Hepatocyte (in vitro differentiated cells): ENCODE data around the gene NPY. TPM values are rescaled to one million over a fixed set of nuclear protein-coding genes. Genes with fewer than 3 reads are reported as not detected.

ENCODE experiments used
- DNase-seq: peaks from one replicate; pipeline ENCODE4 v3.0.0-alpha.2; 2016; ENCODE audit warnings: low spot score
- H2AFZ ChIP-seq: fragments of 200-600 bp; sonication (generic); 2 replicates; pipeline ENCODE4 v1.6.0; 2016; ENCODE audit warnings: antibody characterized with exemption, mild to moderate bottlenecking
- H3K27ac ChIP-seq: fragments of 200-600 bp; sonication (generic); 2 replicates; pipeline ENCODE4 v1.5.1; 2016; ENCODE audit warnings: mild to moderate bottlenecking
- H3K27me3 ChIP-seq: fragments of 200-600 bp; sonication (generic); 2 replicates; pipeline ENCODE4 v1.6.1; 2016
- H3K36me3 ChIP-seq: fragments of 200-600 bp; sonication (generic); replicated peaks from 2 replicates; pipeline ENCODE4 v1.5.1; 2016; ENCODE audit warnings: low read depth; ENCODE audit not compliant: insufficient read depth
- H3K4me1 ChIP-seq: fragments of 200-600 bp; sonication (generic); 2 replicates; pipeline ENCODE4 v1.5.1; 2016; ENCODE audit warnings: mild to moderate bottlenecking, moderate library complexity; ENCODE audit not compliant: insufficient read depth
- H3K4me2 ChIP-seq: fragments of 200-600 bp; sonication (generic); 2 replicates; pipeline ENCODE4 v1.6.0; 2016
- H3K4me3 ChIP-seq: fragments of 200-600 bp; sonication (generic); 2 replicates; pipeline ENCODE4 v1.5.1; 2016; ENCODE audit warnings: mild to moderate bottlenecking
- H3K79me2 ChIP-seq: fragments of 200-600 bp; sonication (generic); 2 replicates; pipeline ENCODE4 v1.6.0; 2017; ENCODE audit warnings: mild to moderate bottlenecking
- H3K9me2 ChIP-seq: fragments of 200-600 bp; sonication (generic); replicated peaks from 2 replicates; pipeline ENCODE4 v1.6.0; 2017; ENCODE audit warnings: mild to moderate bottlenecking; ENCODE audit not compliant: insufficient read depth
- H3K9me3 ChIP-seq: fragments of 200-600 bp; sonication (generic); 2 replicates; pipeline ENCODE4 v1.5.1; 2016; ENCODE audit warnings: low read depth, mild to moderate bottlenecking
- H4K20me1 ChIP-seq: fragments of 200-600 bp; sonication (generic); 2 replicates; pipeline ENCODE4 v1.6.0; 2016; ENCODE audit warnings: mild to moderate bottlenecking; ENCODE audit not compliant: insufficient read depth, poor library complexity, severe bottlenecking
- CTCF ChIP-seq: fragments of 200-600 bp; sonication (generic); IDR thresholded peaks from 2 replicates; pipeline ENCODE4 v1.5.1; 2016; ENCODE audit warnings: antibody characterized with exemption, mild to moderate bottlenecking; ENCODE audit not compliant: poor library complexity
- EZH2 ChIP-seq: fragments of 200-600 bp; sonication (generic); IDR thresholded peaks from 2 replicates; pipeline ENCODE4 v1.6.1; 2016; ENCODE audit warnings: antibody characterized with exemption, mild to moderate bottlenecking, borderline replicate concordance
- EZH2phosphoT487 ChIP-seq: fragments of 200-600 bp; sonication (generic); IDR thresholded peaks from one replicate; pipeline ENCODE4 v1.6.1; 2018; ENCODE audit warnings: antibody characterized with exemption, mild to moderate bottlenecking, low read depth, moderate library complexity; ENCODE audit not compliant: unreplicated experiment, severe bottlenecking
- WGBS: methylation state at CpG from one replicate; pipeline ENCODE4 v1.1.6; 2016; ENCODE audit warnings: low lambda C conversion rate; ENCODE audit errors: missing lambda C conversion rate; 5-methylcytosine and 5-hydroxymethylcytosine counted together
- polyA plus RNA-seq: library from polyadenylated mRNA; unstranded; fragments of >200 nt; fragmentation: Nextera tagmentation; extraction: Ambion mirVana; gene quantifications from 2 replicates; pipeline ENCODE4 v1.2.1, GENCODE V29; 2016
- total RNA-seq: library from RNA; depleted of rRNA; stranded (reverse); fragments of >200 nt; gene quantifications from 2 replicates; pipeline ENCODE4 v1.2.3, GENCODE V29; 2014

The NPY gene
- total and polyA plus RNA-seq, 2 experiments from 2014 or later = 9.4 to 19.8 TPM

- Histone ChIP-seq H3K27ac (no peak overlapping the region), H3K36me3 (no peaks in the 10 kb centered on the region), H3K9me2 (no peaks in the 10 kb centered on the region), H3K4me2 (no peak overlapping the region), H3K79me2 (no peaks in the 10 kb centered on the region), H3K4me3 (no peak overlapping the region), H3K9me3 (no peaks in the 10 kb centered on the region), H3K27me3 (no peaks in the 10 kb centered on the region), H2AFZ (no peak overlapping the region), H3K4me1 (no peaks in the 10 kb centered on the region), H4K20me1 (no peaks in the 10 kb centered on the region)
- 69% methylated on average over 3 of the region's 3 CpGs for WGBS
- DNase-seq = no peak
- TF ChIP-seq EZH2 (no peak), CTCF (no peak), EZH2phosphoT487 (no peak)
Measured at GRCh38 chr7:24297362-24297761, 13.4 kb downstream of the NPY start.

- Histone ChIP-seq H3K79me2 (no peaks in the 10 kb centered on the region), H2AFZ (no peak overlapping the region), H3K27me3 (no peaks in the 10 kb centered on the region), H3K9me2 (no peaks in the 10 kb centered on the region), H3K36me3 (no peaks in the 10 kb centered on the region), H4K20me1 (no peaks in the 10 kb centered on the region), H3K27ac (no peak overlapping the region), H3K9me3 (no peaks in the 10 kb centered on the region), H3K4me1 (no peaks in the 10 kb centered on the region), H3K4me2 (no peak overlapping the region), H3K4me3 (no peak overlapping the region)
- TF ChIP-seq EZH2 = no peak
- TF ChIP-seq CTCF = no peak
- no peak for TF ChIP-seq EZH2phosphoT487
- no peak for DNase-seq
Measured at GRCh38 chr7:24298696-24299095, 14.7 kb downstream of the NPY start.

GRCh38 chr7:24299192-24299591, 15.2 kb downstream of the NPY start:
- H4K20me1 ChIP-seq = no peaks in the 10 kb centered on the region
- H3K4me2 ChIP-seq = no peak overlapping the region
- H3K9me3 ChIP-seq = no peaks in the 10 kb centered on the region
- H2AFZ ChIP-seq = no peak overlapping the region
- no peaks in the 10 kb centered on the region for H3K9me2 ChIP-seq
- H3K27ac ChIP-seq = no peak overlapping the region
- H3K36me3 ChIP-seq = no peaks in the 10 kb centered on the region
- no peak for DNase-seq
- H3K4me3 ChIP-seq = no peak overlapping the region
- H3K4me1 ChIP-seq = no peaks in the 10 kb centered on the region
- H3K27me3 ChIP-seq = no peaks in the 10 kb centered on the region
- H3K79me2 ChIP-seq = no peaks in the 10 kb centered on the region
- TF ChIP-seq EZH2 = no peak
- no peak for TF ChIP-seq CTCF
- no peak for TF ChIP-seq EZH2phosphoT487
- 62% methylated on average over 4 of the region's 4 CpGs for WGBS

- Histone ChIP-seq H3K4me2 (no peak overlapping the region), H3K79me2 (no peaks in the 10 kb centered on the region), H3K4me1 (no peaks in the 10 kb centered on the region), H3K27ac (no peak overlapping the region), H3K27me3 (no peaks in the 10 kb centered on the region), H2AFZ (no peak overlapping the region), H3K9me2 (no peaks in the 10 kb centered on the region), H4K20me1 (no peaks in the 10 kb centered on the region), H3K4me3 (no peak overlapping the region), H3K36me3 (no peaks in the 10 kb centered on the region), H3K9me3 (no peaks in the 10 kb centered on the region)
- 84% methylated on average over 2 of the region's 2 CpGs for WGBS
- DNase-seq = no peak
- no peak for TF ChIP-seq EZH2
- no peak for TF ChIP-seq EZH2phosphoT487
- no peak for TF ChIP-seq CTCF
Measured at GRCh38 chr7:24301703-24302102, 17.7 kb downstream of the NPY start.
